HepG2 (cell line): ENCODE data around the gene EI24. TPM values are rescaled to one million over a fixed set of nuclear protein-coding genes. Genes with fewer than 3 reads are reported as not detected.

Experiments
- CCAR2 ChIP-seq: fragments of 200-400 bp; formaldehyde crosslinking; optimal IDR thresholded peaks from 2 replicates; pipeline ENCODE3; 2018; ENCODE audit warnings: low read depth, mild to moderate bottlenecking, low read length, moderate library complexity
- ESRRA ChIP-seq: sonication (generic); formaldehyde crosslinking; IDR thresholded peaks from 2 replicates; pipeline ENCODE4 v1.5.1; 2020; ENCODE audit warnings: mild to moderate bottlenecking, low read depth, missing genetic modification reagents
- KAT2B ChIP-seq: fragments of 150-350 bp; IDR thresholded peaks from 2 replicates; pipeline ENCODE4 v1.6.1; 2014; ENCODE audit warnings: low read depth, low read length, borderline replicate concordance
- KAT8 ChIP-seq: IDR thresholded peaks from 2 replicates; pipeline ENCODE4 v1.6.1; 2016; ENCODE audit warnings: missing genetic modification reagents, missing compliant biosample characterization
- MEIS2 ChIP-seq: sonication (generic); formaldehyde crosslinking; IDR thresholded peaks from 2 replicates; pipeline ENCODE4 v1.9.0; 2021; ENCODE audit warnings: mild to moderate bottlenecking, missing genetic modification reagents
- MTA1 ChIP-seq: sonication (generic); formaldehyde crosslinking; IDR thresholded peaks from 2 replicates; pipeline ENCODE4 v1.4.0; 2020; ENCODE audit warnings: missing genetic modification reagents, mild to moderate bottlenecking, borderline replicate concordance
- PCBP2 ChIP-seq: fragments of 200-400 bp; formaldehyde crosslinking; optimal IDR thresholded peaks from 2 replicates; pipeline ENCODE3; 2018; ENCODE audit warnings: low read length, low read depth; ENCODE audit not compliant: poor library complexity, severe bottlenecking
- SIN3A ChIP-seq: IDR thresholded peaks from 2 replicates; pipeline ENCODE4 v1.6.1; 2011; ENCODE audit warnings: low read depth, mild to moderate bottlenecking, control low read depth, low read length, borderline replicate concordance
- SNAPC2 ChIP-seq: sonication (generic); formaldehyde crosslinking; IDR thresholded peaks from 2 replicates; pipeline ENCODE4 v1.8.1; 2022; ENCODE audit warnings: mild to moderate bottlenecking, missing genetic modification reagents
- SOX6 ChIP-seq, 2 experiments: fragments of 450-650 bp in 1 of 2; sonication (generic) in 1 of 2; formaldehyde crosslinking in 1 of 2; IDR thresholded peaks; 2 replicates each; pipeline versions ENCODE4 v1.4.0 to v1.6.1; 2017 to 2020; ENCODE audit warnings: antibody characterized with exemption in 1 of 2, mild to moderate bottlenecking in 1 of 2, missing genetic modification reagents in 1 of 2
- ZFP62 ChIP-seq: sonication (generic); formaldehyde crosslinking; IDR thresholded peaks from 2 replicates; pipeline ENCODE4 v1.4.0; 2020; ENCODE audit warnings: missing genetic modification reagents
- ZNF138 ChIP-seq: sonication (generic); formaldehyde crosslinking; IDR thresholded peaks from 2 replicates; pipeline ENCODE4 v1.5.0; 2020; ENCODE audit warnings: mild to moderate bottlenecking, low read depth, missing genetic modification reagents
- ZNF143 ChIP-seq: sonication (generic); formaldehyde crosslinking; IDR thresholded peaks from 2 replicates; pipeline ENCODE4 v1.4.0; 2020; ENCODE audit warnings: missing genetic modification reagents
- ZNF441 ChIP-seq: sonication (generic); formaldehyde crosslinking; IDR thresholded peaks from 2 replicates; pipeline ENCODE4 v1.7.0; 2021; ENCODE audit warnings: missing genetic modification reagents, borderline replicate concordance
- ZNF563 ChIP-seq: sonication (generic); formaldehyde crosslinking; IDR thresholded peaks from 2 replicates; pipeline ENCODE4 v1.8.0; 2022; ENCODE audit warnings: mild to moderate bottlenecking, moderate library complexity, missing genetic modification reagents
- ZSCAN30 ChIP-seq: sonication (generic); formaldehyde crosslinking; IDR thresholded peaks from 2 replicates; pipeline ENCODE4 v1.5.0; 2020; ENCODE audit warnings: mild to moderate bottlenecking, missing genetic modification reagents
- polyA plus RNA-seq, 8 experiments: library from polyadenylated mRNA; depleted of rRNA in 3 of 8; stranded (reverse) in 7 of 8; unstranded in 1 of 8; fragments of >200 nt; fragmentation: Illumina TruSeq in 4 of 8; extraction: Trizol in 4 of 8; gene quantifications; 2 replicates each; pipeline versions ENCODE4 v1.2.1 to v1.2.3, GENCODE V29; 2011 to 2016; ENCODE audit warnings: low read depth in 4 of 8, missing spikeins in 1 of 8, mixed read lengths in 1 of 8; ENCODE audit not compliant: insufficient read depth in 1 of 8
- total RNA-seq, 5 experiments: library from RNA; depleted of rRNA; stranded (reverse); fragments of >200 nt; fragmentation: Illumina TruSeq; extraction: Trizol; gene quantifications; 2 replicates each; pipeline ENCODE4 v1.2.3, GENCODE V29; 2016; ENCODE audit warnings: low read depth in 1 of 5
- TF ChIP-seq, protein P1 (sequence below): sonication (generic); formaldehyde crosslinking; IDR thresholded peaks from 2 replicates; pipeline ENCODE4 v1.8.0; 2022; ENCODE audit warnings: mild to moderate bottlenecking, missing genetic modification reagents, borderline replicate concordance
- TF ChIP-seq, protein P2 (sequence below): sonication (generic); formaldehyde crosslinking; IDR thresholded peaks from 2 replicates; pipeline ENCODE4 v1.8.0; 2022; ENCODE audit warnings: missing genetic modification reagents, low read depth, mild to moderate bottlenecking, borderline replicate concordance
- TF ChIP-seq, protein P3 (sequence below): fragments of 450-650 bp; IDR thresholded peaks from 2 replicates; pipeline ENCODE4 v1.6.1; 2017
- TF ChIP-seq, protein P4 (sequence below): IDR thresholded peaks from 2 replicates; pipeline ENCODE4 v1.6.1; 2012; ENCODE audit warnings: low read depth, low read length, improper control_type of control experiment

EI24 gene
- total and polyA plus RNA-seq, 2 of the 13 experiments (the other 11 are each of a cell fraction or from before 2014, with no cell fraction given): 84.7 to 126 TPM

DNA sequence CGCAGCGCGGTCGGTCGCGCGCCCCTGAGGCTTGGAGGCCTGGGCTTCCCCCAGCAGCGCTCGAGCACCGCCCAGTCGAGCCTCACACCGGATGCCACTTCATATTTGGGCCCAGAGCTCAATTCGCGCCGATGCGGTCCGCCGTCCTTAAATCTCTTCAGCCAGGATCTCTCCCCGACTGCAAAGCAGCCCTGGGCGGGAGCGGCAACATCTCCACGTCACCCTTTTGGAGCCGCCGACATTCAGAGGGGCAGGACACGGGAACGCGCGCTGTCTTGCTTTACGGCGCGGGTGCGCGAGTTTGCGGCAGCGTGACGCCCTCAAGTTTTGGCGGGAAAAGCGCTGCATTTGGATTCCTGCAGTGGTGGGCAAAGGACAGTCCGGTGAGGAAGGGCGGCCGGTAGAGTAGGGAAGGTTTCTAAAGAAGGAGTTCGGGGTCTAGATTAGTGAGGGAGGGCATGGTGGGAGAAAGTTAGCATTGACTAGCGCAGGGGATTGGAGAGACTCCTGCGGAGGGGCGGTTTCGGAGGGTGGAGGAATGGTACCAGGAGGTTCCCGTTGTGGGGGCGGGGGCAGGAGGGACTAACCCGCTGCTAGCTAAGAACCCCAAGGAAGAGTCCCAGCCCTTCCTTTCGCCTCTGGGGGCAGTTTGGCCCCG is 56.5 kb downstream of the EI24 start (continued):
- peak; percentile 95 for TF ChIP-seq ZNF563 (CRISPR knock-in tag)
- TF ChIP-seq ZNF138: peak; percentile 56; the same call in 1 of the 2 replicates
- TF ChIP-seq PCBP2: no peak
- peak; percentile 68; the same call in 1 of the 2 replicates for TF ChIP-seq SIN3A
- no peak for TF ChIP-seq KAT2B
- TF ChIP-seq, protein P1, sequence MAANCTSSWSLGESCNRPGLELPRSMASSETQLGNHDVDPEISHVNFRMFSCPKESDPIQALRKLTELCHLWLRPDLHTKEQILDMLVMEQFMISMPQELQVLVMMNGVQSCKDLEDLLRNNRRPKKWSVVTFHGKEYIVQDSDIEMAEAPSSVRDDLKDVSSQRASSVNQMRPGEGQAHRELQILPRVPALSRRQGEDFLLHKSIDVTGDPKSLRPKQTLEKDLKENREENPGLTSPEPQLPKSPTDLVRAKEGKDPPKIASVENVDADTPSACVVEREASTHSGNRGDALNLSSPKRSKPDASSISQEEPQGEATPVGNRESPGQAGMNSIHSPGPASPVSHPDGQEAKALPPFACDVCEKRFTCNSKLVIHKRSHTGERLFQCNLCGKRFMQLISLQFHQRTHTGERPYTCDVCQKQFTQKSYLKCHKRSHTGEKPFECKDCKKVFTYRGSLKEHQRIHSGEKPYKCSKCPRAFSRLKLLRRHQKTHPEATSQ (CRISPR knock-in tag): no peak; the same call in 1 of the 2 replicates
- TF ChIP-seq, protein P2, sequence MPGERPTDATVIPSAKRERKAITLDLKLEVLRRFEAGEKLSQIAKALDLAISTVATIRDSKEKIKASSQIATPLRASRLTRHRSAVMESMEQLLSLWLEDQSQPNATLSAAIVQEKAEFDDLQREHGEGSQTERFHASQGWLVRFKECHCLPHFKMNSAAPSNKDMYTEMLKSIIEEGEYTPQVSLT (CRISPR knock-in tag): no peak
- peak; percentile 65; the same call in 1 of the 2 replicates for TF ChIP-seq MTA1 (CRISPR knock-in tag)
- TF ChIP-seq KAT8 (CRISPR knock-in tag): peak; percentile 85
- TF ChIP-seq ESRRA: 0 out of 2 replicates have a peak, but pooled peaks have one; percentile 33
- TF ChIP-seq CCAR2: no peak
- peak; percentile 75; the same call in 1 of the 2 replicates for TF ChIP-seq ZNF441 (CRISPR knock-in tag)
- peak; percentile 74 for TF ChIP-seq ZNF143
- TF ChIP-seq SOX6 (IDR thresholded peaks at IDR 0.05): no peak
- peak; percentile 71 for TF ChIP-seq SOX6 (CRISPR knock-in tag; IDR thresholded peaks at IDR 0.05)
- TF ChIP-seq, protein P3, sequence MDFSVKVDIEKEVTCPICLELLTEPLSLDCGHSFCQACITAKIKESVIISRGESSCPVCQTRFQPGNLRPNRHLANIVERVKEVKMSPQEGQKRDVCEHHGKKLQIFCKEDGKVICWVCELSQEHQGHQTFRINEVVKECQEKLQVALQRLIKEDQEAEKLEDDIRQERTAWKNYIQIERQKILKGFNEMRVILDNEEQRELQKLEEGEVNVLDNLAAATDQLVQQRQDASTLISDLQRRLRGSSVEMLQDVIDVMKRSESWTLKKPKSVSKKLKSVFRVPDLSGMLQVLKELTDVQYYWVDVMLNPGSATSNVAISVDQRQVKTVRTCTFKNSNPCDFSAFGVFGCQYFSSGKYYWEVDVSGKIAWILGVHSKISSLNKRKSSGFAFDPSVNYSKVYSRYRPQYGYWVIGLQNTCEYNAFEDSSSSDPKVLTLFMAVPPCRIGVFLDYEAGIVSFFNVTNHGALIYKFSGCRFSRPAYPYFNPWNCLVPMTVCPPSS: no peak
- TF ChIP-seq MEIS2: peak; percentile 76; the same call in 1 of the 2 replicates
- peak; percentile 66; the same call in 1 of the 2 replicates for TF ChIP-seq SNAPC2 (CRISPR knock-in tag)
- TF ChIP-seq ZFP62 (CRISPR knock-in tag): no peak
- no peak for TF ChIP-seq ZSCAN30 (CRISPR knock-in tag)
- TF ChIP-seq, protein P4, sequence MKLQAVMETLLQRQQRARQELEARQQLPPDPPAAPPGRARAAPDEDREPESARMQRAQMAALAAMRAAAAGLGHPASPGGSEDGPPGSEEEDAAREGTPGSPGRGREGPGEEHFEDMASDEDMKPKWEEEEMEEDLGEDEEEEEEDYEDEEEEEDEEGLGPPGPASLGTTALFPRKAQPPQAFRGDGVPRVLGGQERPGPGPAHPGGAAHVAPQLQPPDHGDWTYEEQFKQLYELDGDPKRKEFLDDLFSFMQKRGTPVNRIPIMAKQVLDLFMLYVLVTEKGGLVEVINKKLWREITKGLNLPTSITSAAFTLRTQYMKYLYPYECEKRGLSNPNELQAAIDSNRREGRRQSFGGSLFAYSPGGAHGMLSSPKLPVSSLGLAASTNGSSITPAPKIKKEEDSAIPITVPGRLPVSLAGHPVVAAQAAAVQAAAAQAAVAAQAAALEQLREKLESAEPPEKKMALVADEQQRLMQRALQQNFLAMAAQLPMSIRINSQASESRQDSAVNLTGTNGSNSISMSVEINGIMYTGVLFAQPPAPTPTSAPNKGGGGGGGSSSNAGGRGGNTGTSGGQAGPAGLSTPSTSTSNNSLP: 0 out of 2 replicates have a peak, but pooled peaks have one; percentile 14
